Naive thymus-derived CD4-positive, alpha-beta T cell (primary cell): ENCODE data around the gene VRK2. TPM values are rescaled to one million over a fixed set of nuclear protein-coding genes. Genes with fewer than 3 reads are reported as not detected.
"Not testable (repeated sequence)": the region's sequence is repeated elsewhere in the genome, so short reads cannot be mapped to it uniquely, and the experiment has no call there.

Source experiments
- ATAC-seq: fragments of 150-1000 bp; cut with Tn5 transposase; 2 replicates; pipeline ENCODE4 v1.10.0; 2021; ENCODE audit warnings: mild to moderate bottlenecking, moderate library complexity
- CTCF ChIA-PET: fragments of 350-600 bp; sonication (Branson Sonifier 250); formaldehyde crosslinking; loops from one replicate; lab custom pipeline; 2021; ENCODE audit warnings: antibody characterized with exemption; lab: Charles Lee
- POLR2A ChIA-PET: fragments of 350-600 bp; sonication (Branson Sonifier 250); formaldehyde crosslinking; loops from one replicate; lab custom pipeline; 2021; ENCODE audit warnings: antibody characterized with exemption, inconsistent platforms; lab: Charles Lee
- DNase-seq, 9 donors: peaks; one replicate each; pipeline versions ENCODE4 v3.0.0 to v3.0.0-alpha.2; 2020 to 2022; ENCODE audit warnings: mixed read lengths in 1 of 9
- H3K27ac ChIP-seq: one replicate; pipeline ENCODE4 v1.7.0; 2013; ENCODE audit warnings: mild to moderate bottlenecking, low read depth, low read length, moderate library complexity
- H3K27me3 ChIP-seq, 2 donors: one replicate each; pipeline ENCODE4 v1.7.0; 2013; ENCODE audit warnings: low read length in 2 of 2, mild to moderate bottlenecking in 2 of 2, moderate library complexity in 2 of 2; ENCODE audit not compliant: control insufficient read depth in 2 of 2, insufficient read depth in 2 of 2
- H3K36me3 ChIP-seq, 3 experiments: 1 replicate in 2 of 3; 2 replicates in 1 of 3; pipeline ENCODE4 v1.7.0; 2013; ENCODE audit warnings: low read length in 3 of 3, mild to moderate bottlenecking in 3 of 3, moderate library complexity in 1 of 3; ENCODE audit not compliant: insufficient read depth in 3 of 3, control insufficient read depth in 2 of 3
- H3K4me1 ChIP-seq, 2 donors: one replicate each; pipeline ENCODE4 v1.7.0; 2013; ENCODE audit warnings: low read length in 2 of 2, mild to moderate bottlenecking in 2 of 2, moderate library complexity in 1 of 2; ENCODE audit not compliant: control insufficient read depth in 2 of 2, insufficient read depth in 2 of 2
- H3K4me3 ChIP-seq: 2 replicates; pipeline ENCODE4 v1.7.0; 2013; ENCODE audit warnings: mild to moderate bottlenecking, low read length
- H3K9me3 ChIP-seq, 3 experiments: 1 replicate in 2 of 3; 2 replicates in 1 of 3; pipeline ENCODE4 v1.7.0; 2013; ENCODE audit warnings: low read length in 3 of 3; ENCODE audit not compliant: control insufficient read depth in 2 of 3
- H3K27ac Mint-ChIP-seq, 9 donors: one replicate each; pipeline ENCODE4 v1.8.0; 2020 to 2022; ENCODE audit warnings: mixed read lengths in 9 of 9, mild to moderate bottlenecking in 8 of 9, moderate library complexity in 5 of 9, inconsistent platforms in 2 of 9
- H3K27me3 Mint-ChIP-seq, 5 donors: one replicate each; pipeline ENCODE4 v1.8.0; 2021 to 2022; ENCODE audit warnings: mixed read lengths in 5 of 5, mild to moderate bottlenecking in 1 of 5
- H3K36me3 Mint-ChIP-seq, 5 donors: one replicate each; pipeline ENCODE4 v1.8.0; 2020 to 2022; ENCODE audit warnings: mixed read lengths in 5 of 5, mild to moderate bottlenecking in 3 of 5, inconsistent platforms in 1 of 5
- H3K4me1 Mint-ChIP-seq, 7 donors: one replicate each; pipeline ENCODE4 v1.8.0; 2020 to 2022; ENCODE audit warnings: mixed read lengths in 7 of 7, mild to moderate bottlenecking in 3 of 7, inconsistent platforms in 1 of 7
- H3K4me3 Mint-ChIP-seq, 10 donors: one replicate each; pipeline ENCODE4 v1.8.0; 2020 to 2022; ENCODE audit warnings: mild to moderate bottlenecking in 10 of 10, mixed read lengths in 10 of 10, moderate library complexity in 6 of 10, inconsistent platforms in 2 of 10
- H3K9me3 Mint-ChIP-seq, 11 donors: one replicate each; pipeline ENCODE4 v1.8.0; 2020 to 2022; ENCODE audit warnings: mixed read lengths in 11 of 11, mild to moderate bottlenecking in 4 of 11, inconsistent platforms in 1 of 11, moderate library complexity in 1 of 11
- intact Hi-C, 2 donors: fragments of 100-400 bp; cut with micrococcal nuclease; formaldehyde crosslinking; loops; one replicate each; pipeline ENCODE4 v1.15.1; 2023
- polyA plus RNA-seq, 2 donors: library from polyadenylated mRNA; unstranded; fragments of 300-500 nt; fragmentation: Illumina TruSeq; gene quantifications; one replicate each; pipeline ENCODE4 v1.2.3, GENCODE V29; 2021
- total RNA-seq, 6 experiments: library from RNA in 5 of 6; stranded (reverse) in 5 of 6; gene quantifications; 1 replicate in 5 of 6; 2 replicates in 1 of 6; pipeline ENCODE4 v1.2.3 and lab custom pipeline; 2021 to 2026

Gene VRK2
- total and polyA plus RNA-seq, 7 experiments from 2014 or later: 13.1 to 24.5 (median 15.2) TPM

- Mint-ChIP-seq H3K4me3 (no peak overlapping the region), H3K9me3 (peaks cover 0 to 1% (median 0%) of the 10 kb centered on the region in 11 donors)
Measured at GRCh38 chr2:58163913-58164312, 117.3 kb downstream of the VRK2 start.

DNA sequence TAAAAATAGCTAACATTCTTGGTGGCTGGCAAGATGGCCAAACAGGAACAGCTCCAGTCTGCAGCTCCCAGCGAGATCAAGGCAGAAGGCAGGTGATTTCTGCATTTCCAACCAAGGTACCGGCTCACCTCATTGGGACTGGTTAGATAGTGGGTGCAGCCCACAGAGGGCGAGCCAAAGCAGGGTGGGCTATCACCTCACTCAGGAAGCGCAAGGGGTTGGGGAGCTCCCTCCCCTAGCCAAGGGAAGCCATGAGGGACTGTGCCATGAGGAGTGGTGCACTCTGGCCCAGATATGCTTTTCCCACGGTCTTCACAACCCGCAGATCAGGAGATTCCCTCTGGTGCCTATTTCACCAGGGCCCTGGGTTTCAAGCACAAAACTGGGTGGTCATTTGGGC, 121.5 kb downstream of the VRK2 start:
- POLR2A ChIA-PET, H3K9me3 ChIP-seq, H3K4me1 Mint-ChIP-seq, H3K27ac Mint-ChIP-seq, CTCF ChIA-PET, intact Hi-C loops, H3K4me3 ChIP-seq, H3K4me1 ChIP-seq, H3K36me3 ChIP-seq, H3K27me3 ChIP-seq, H3K27ac ChIP-seq, ATAC-seq, H3K4me3 Mint-ChIP-seq, DNase-seq, H3K27me3 Mint-ChIP-seq: not testable (repeated sequence)
- peaks cover 17 to 28% (median 23%) of the 10 kb centered on the region in 5 donors for H3K36me3 Mint-ChIP-seq
- peaks cover 6 to 34% (median 20%) of the 10 kb centered on the region in 11 donors for H3K9me3 Mint-ChIP-seq

More at GRCh38 chr2:58163913-58164312, 117.3 kb downstream of the VRK2 start:
- Mint-ChIP-seq H3K27ac (no peak overlapping the region), H3K4me1 (no peaks in the 10 kb centered on the region), H3K36me3 (peaks cover 0 to 31% (median 24%) of the 10 kb centered on the region in 5 donors), H3K27me3 (no peaks in the 10 kb centered on the region)
- Histone ChIP-seq H3K36me3 (peaks cover 0 to 7% (median 0%) of the 10 kb centered on the region in 3 experiments), H3K4me1 (no peaks in the 10 kb centered on the region), H3K4me3 (no peak overlapping the region), H3K9me3 (no peaks in the 10 kb centered on the region), H3K27me3 (no peaks in the 10 kb centered on the region), H3K27ac (no peak overlapping the region)
- no peak for DNase-seq
- CTCF ChIA-PET: no interaction called here
- ATAC-seq: no peak
- intact Hi-C loops: no loop called here
- POLR2A ChIA-PET: no interaction called here

GRCh38 chr2:58169845-58170244, 123.2 kb downstream of the VRK2 start:
- intact Hi-C loops, H3K4me1 ChIP-seq, H3K27ac Mint-ChIP-seq, CTCF ChIA-PET, H3K27me3 ChIP-seq, H3K4me1 Mint-ChIP-seq, DNase-seq, H3K4me3 Mint-ChIP-seq, H3K27me3 Mint-ChIP-seq, POLR2A ChIA-PET, H3K4me3 ChIP-seq, ATAC-seq, H3K36me3 ChIP-seq, H3K27ac ChIP-seq, H3K9me3 ChIP-seq: not testable (repeated sequence)
- peaks cover 6 to 49% (median 27%) of the 10 kb centered on the region in 11 donors for H3K9me3 Mint-ChIP-seq
- H3K36me3 Mint-ChIP-seq: peaks cover 23 to 39% (median 29%) of the 10 kb centered on the region in 5 donors

DNA sequence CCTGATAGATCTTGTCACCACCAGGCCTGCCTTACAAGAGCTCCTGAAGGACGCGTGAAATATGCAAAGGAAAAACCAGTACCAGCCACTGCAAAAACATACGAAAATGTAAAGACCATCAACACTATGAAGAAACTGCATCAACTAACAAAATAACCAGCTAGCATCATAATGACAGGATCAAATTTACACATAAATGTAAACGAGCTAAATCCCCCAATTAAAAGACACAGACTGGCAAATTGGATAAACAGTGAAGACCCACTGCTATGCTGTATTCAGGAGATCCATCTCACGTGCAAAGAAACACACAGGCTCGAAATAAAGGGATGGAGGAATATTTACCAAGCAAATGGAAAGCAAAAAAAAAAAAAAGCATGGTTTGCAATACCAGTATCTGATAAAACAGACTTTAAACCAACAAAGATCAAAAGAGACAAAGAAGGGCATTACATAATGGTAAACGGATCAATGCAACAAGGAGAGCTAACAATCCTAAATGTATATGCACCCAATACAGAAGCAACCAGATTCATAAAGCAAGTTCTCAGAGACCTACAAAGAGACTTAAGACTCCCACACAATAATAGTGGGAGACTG, 123.8 kb downstream of the VRK2 start:
- DNase-seq, H3K27ac ChIP-seq, H3K4me1 ChIP-seq, H3K27me3 ChIP-seq, H3K4me3 ChIP-seq, H3K36me3 ChIP-seq, H3K4me3 Mint-ChIP-seq, H3K27me3 Mint-ChIP-seq, H3K27ac Mint-ChIP-seq, H3K9me3 ChIP-seq, intact Hi-C loops, ATAC-seq, POLR2A ChIA-PET, CTCF ChIA-PET, H3K4me1 Mint-ChIP-seq: not testable (repeated sequence)
- H3K9me3 Mint-ChIP-seq: peaks cover 6 to 50% (median 27%) of the 10 kb centered on the region in 11 donors
- peaks cover 23 to 40% (median 29%) of the 10 kb centered on the region in 5 donors for H3K36me3 Mint-ChIP-seq

DNA sequence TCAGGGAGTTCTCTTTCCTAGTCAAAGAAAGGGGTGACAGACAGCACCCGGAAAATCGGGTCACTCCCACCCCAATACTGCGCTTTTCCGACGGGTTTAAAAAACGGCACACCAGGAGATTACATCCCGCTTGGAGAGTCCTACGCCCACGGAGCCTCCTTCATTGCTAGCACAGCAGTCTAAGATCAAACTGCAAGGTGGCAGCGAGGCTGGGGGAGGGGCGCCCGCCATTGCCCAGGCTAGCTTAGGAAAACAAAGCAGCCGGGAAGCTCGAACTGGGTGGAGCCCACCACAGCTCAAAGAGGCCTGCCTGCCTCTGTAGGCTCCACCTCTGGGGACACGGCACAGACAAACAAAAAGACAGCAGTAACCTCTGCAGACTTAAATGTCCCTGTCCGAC, 125.2 kb downstream of the VRK2 start:
- H3K27me3 Mint-ChIP-seq, POLR2A ChIA-PET: not testable (repeated sequence)

GRCh38 chr2:58177187-58177586, 130.6 kb downstream of the VRK2 start:
- H3K4me3 Mint-ChIP-seq, POLR2A ChIA-PET, H3K27me3 Mint-ChIP-seq, CTCF ChIA-PET, H3K9me3 ChIP-seq, DNase-seq, H3K4me1 ChIP-seq, H3K27me3 ChIP-seq, H3K4me1 Mint-ChIP-seq, H3K27ac ChIP-seq, intact Hi-C loops, ATAC-seq, H3K4me3 ChIP-seq, H3K27ac Mint-ChIP-seq, H3K36me3 ChIP-seq: not testable (repeated sequence)
- H3K9me3 Mint-ChIP-seq: peaks cover 6 to 36% (median 15%) of the 10 kb centered on the region in 11 donors
- H3K36me3 Mint-ChIP-seq: peaks cover 7 to 35% (median 15%) of the 10 kb centered on the region in 5 donors

More for the DNA sequence above, 125.2 kb downstream of the VRK2 start:
- peaks cover 6 to 50% (median 27%) of the 10 kb centered on the region in 11 donors for H3K9me3 Mint-ChIP-seq
- H3K4me3 Mint-ChIP-seq, H3K27ac ChIP-seq, H3K4me3 ChIP-seq, DNase-seq, intact Hi-C loops, H3K4me1 ChIP-seq, CTCF ChIA-PET, H3K27ac Mint-ChIP-seq, H3K9me3 ChIP-seq, H3K36me3 ChIP-seq, H3K27me3 ChIP-seq, ATAC-seq, H3K4me1 Mint-ChIP-seq: not testable (repeated sequence)
- H3K36me3 Mint-ChIP-seq: peaks cover 23 to 42% (median 29%) of the 10 kb centered on the region in 5 donors

- H3K4me1 ChIP-seq, H3K4me1 Mint-ChIP-seq, ATAC-seq, CTCF ChIA-PET, H3K4me3 ChIP-seq, H3K27me3 ChIP-seq, H3K4me3 Mint-ChIP-seq, intact Hi-C loops, H3K9me3 ChIP-seq, H3K27ac ChIP-seq, H3K36me3 ChIP-seq, H3K27ac Mint-ChIP-seq, DNase-seq, POLR2A ChIA-PET, H3K27me3 Mint-ChIP-seq: not testable (repeated sequence)
- Mint-ChIP-seq H3K9me3 (peaks cover 0 to 25% (median 3%) of the 10 kb centered on the region in 11 donors), H3K36me3 (peaks cover 0 to 18% (median 6%) of the 10 kb centered on the region in 5 donors)
Measured at GRCh38 chr2:58180175-58180574, 133.6 kb downstream of the VRK2 start.
